GM12878 (cell line): ENCODE data around the gene VASP. TPM values are rescaled to one million over a fixed set of nuclear protein-coding genes. Genes with fewer than 3 reads are reported as not detected.

Experiments used
- ATAC-seq: fragments of 200-7000 bp; cut with Tn5 transposase; 3 replicates; pipeline ENCODE4 v1.9.1; 2020; ENCODE audit warnings: mild to moderate bottlenecking, moderate library complexity
- BruUV-seq: library from RNA; stranded (reverse); fragments of 400-500 nt; replicated peaks from 2 replicates; lab custom pipeline; 2021; lab: Mats Ljungman, UMichigan
- CTCF ChIA-PET: fragments of 300-600 bp; sonication (Branson Sonifier 250); formaldehyde crosslinking; extraction: SDS; loops from one replicate; lab custom pipeline; 2021; ENCODE audit warnings: inconsistent platforms; lab: Yijun Ruan, JAX
- POLR2A ChIA-PET: fragments of 350-600 bp; formaldehyde crosslinking; extraction: SDS; loops from one replicate; lab custom pipeline; 2021; ENCODE audit warnings: inconsistent platforms; lab: Charles Lee
- RAD21 ChIA-PET: fragments of 300-600 bp; sonication (Branson Sonifier 250); formaldehyde crosslinking; loops from one replicate; lab custom pipeline; 2023; ENCODE audit warnings: antibody characterized with exemption; ENCODE audit not compliant: unreplicated experiment; lab: Charles Lee
- SMC1A ChIA-PET: fragments of 300-600 bp; sonication (Branson Sonifier 250); formaldehyde crosslinking; loops from one replicate; lab custom pipeline; 2023; ENCODE audit not compliant: unreplicated experiment, uncharacterized antibody; lab: Charles Lee
- DNase-seq: peaks from one replicate; pipeline ENCODE4 v3.0.0-alpha.2; 2011; ENCODE audit warnings: low read depth, low spot score
- FAIRE-seq: peaks from 3 replicates; lab custom pipeline; 2011; peaks lifted over from hg19 to GRCh38; lab: Jason Lieb, UNC
- H2AFZ ChIP-seq: 2 replicates; pipeline ENCODE4 v1.6.0; 2011; ENCODE audit warnings: low read depth, low read length, control low read depth; ENCODE audit not compliant: control insufficient read depth
- H3K27ac ChIP-seq: 2 replicates; pipeline ENCODE4 v1.5.1; 2011; ENCODE audit warnings: control low read depth; ENCODE audit not compliant: control insufficient read depth, insufficient read depth
- H3K27me3 ChIP-seq, 2 experiments: replicated peaks in 1 of 2; 2 replicates each; pipeline versions ENCODE4 v1.6.0 to v1.6.1; 2011; ENCODE audit warnings: low read length in 1 of 2; ENCODE audit not compliant: control insufficient read depth in 2 of 2, insufficient read depth in 2 of 2
- H3K36me3 ChIP-seq, 2 experiments: 2 replicates each; pipeline ENCODE4 v1.5.1; 2011; ENCODE audit warnings: low read length in 1 of 2; ENCODE audit not compliant: control insufficient read depth in 2 of 2, insufficient read depth in 2 of 2
- H3K4me1 ChIP-seq: 2 replicates; pipeline ENCODE4 v1.6.1; 2011; ENCODE audit warnings: mild to moderate bottlenecking, low read length, moderate library complexity, mixed read lengths; ENCODE audit not compliant: control insufficient read depth, insufficient read depth
- H3K4me2 ChIP-seq: 2 replicates; pipeline ENCODE4 v1.6.0; 2011; ENCODE audit warnings: control low read depth; ENCODE audit not compliant: control insufficient read depth, insufficient read depth
- H3K4me3 ChIP-seq: fragments of 200-600 bp; sonication (generic); 2 replicates; pipeline ENCODE4 v1.5.1; 2016
- H3K79me2 ChIP-seq: 2 replicates; pipeline ENCODE4 v1.6.0; 2011; ENCODE audit warnings: low read length; ENCODE audit not compliant: control insufficient read depth, insufficient read depth
- H3K9ac ChIP-seq: 2 replicates; pipeline ENCODE4 v1.8.0; 2011; ENCODE audit warnings: low read length, control low read depth, mixed read lengths; ENCODE audit not compliant: control insufficient read depth, insufficient read depth
- H3K9me3 ChIP-seq: replicated peaks from 3 replicates; pipeline ENCODE4 v1.5.1; 2011; ENCODE audit warnings: mild to moderate bottlenecking, low read length; ENCODE audit not compliant: control insufficient read depth, insufficient read depth
- H4K20me1 ChIP-seq: 2 replicates; pipeline ENCODE4 v1.6.0; 2011; ENCODE audit not compliant: control insufficient read depth, insufficient read depth
- BMI1 ChIP-seq: fragments of 450-650 bp; IDR thresholded peaks from 2 replicates; pipeline ENCODE4 v1.6.1; 2016; ENCODE audit warnings: mild to moderate bottlenecking, moderate library complexity, borderline replicate concordance
- CBFB ChIP-seq: IDR thresholded peaks from 2 replicates; pipeline ENCODE4 v1.6.1; 2016; ENCODE audit warnings: antibody characterized with exemption, low read depth
- FOXK2 ChIP-seq: fragments of 450-650 bp; IDR thresholded peaks from 2 replicates; pipeline ENCODE4 v1.6.1; 2017; ENCODE audit warnings: mild to moderate bottlenecking, moderate library complexity
- KLF5 ChIP-seq: fragments of 450-650 bp; IDR thresholded peaks from 2 replicates; pipeline ENCODE4 v1.6.1; 2014; ENCODE audit warnings: mild to moderate bottlenecking; ENCODE audit not compliant: partially characterized antibody
- MTA3 ChIP-seq: IDR thresholded peaks from 2 replicates; pipeline ENCODE4 v1.6.1; 2012; ENCODE audit warnings: low read length, inconsistent platforms, borderline replicate concordance
- MYB ChIP-seq: fragments of 150-350 bp; IDR thresholded peaks from 2 replicates; pipeline ENCODE4 v1.6.1; 2014; ENCODE audit warnings: mild to moderate bottlenecking, low read depth, low read length, borderline replicate concordance
- RUNX3 ChIP-seq: IDR thresholded peaks from 2 replicates; pipeline ENCODE4 v1.6.1; 2012; ENCODE audit warnings: low read length, inconsistent platforms
- SIN3A ChIP-seq: IDR thresholded peaks from 2 replicates; pipeline ENCODE4 v1.6.1; 2012; ENCODE audit warnings: low read depth, low read length, improper control_type of control experiment
- SIX5 ChIP-seq: IDR thresholded peaks from 2 replicates; pipeline ENCODE4 v1.6.1; 2011; ENCODE audit warnings: mild to moderate bottlenecking, low read depth, low read length, moderate library complexity; ENCODE audit not compliant: severe bottlenecking
- TARDBP ChIP-seq: IDR thresholded peaks from 2 replicates; pipeline ENCODE4 v1.6.1; 2016; ENCODE audit warnings: borderline replicate concordance
- TCF3 ChIP-seq: IDR thresholded peaks from 2 replicates; pipeline ENCODE4 v1.6.1; 2012; ENCODE audit warnings: low read depth, mild to moderate bottlenecking, low read length, borderline replicate concordance; ENCODE audit not compliant: insufficient read depth
- USF1 ChIP-seq: IDR thresholded peaks from 2 replicates; pipeline ENCODE4 v1.6.1; 2011; ENCODE audit warnings: borderline replicate concordance, low read depth, mild to moderate bottlenecking, moderate library complexity, mixed read lengths, low read length; ENCODE audit not compliant: insufficient read depth; ENCODE audit errors: extremely low read length
- WRNIP1 ChIP-seq: IDR thresholded peaks from 2 replicates; pipeline ENCODE4 v1.6.1; 2011; ENCODE audit warnings: low read depth, low read length, improper control_type of control experiment, borderline replicate concordance
- ZNF217 ChIP-seq: fragments of 450-650 bp; IDR thresholded peaks from 2 replicates; pipeline ENCODE4 v1.6.1; 2017; ENCODE audit warnings: antibody characterized with exemption, mild to moderate bottlenecking
- ZNF274 ChIP-seq: IDR thresholded peaks from one replicate; pipeline ENCODE4 v1.8.0; 2011; ENCODE audit not compliant: insufficient read length, insufficient read depth
- ZNF384 ChIP-seq: IDR thresholded peaks from 2 replicates; pipeline ENCODE4 v1.6.1; 2012; ENCODE audit warnings: low read depth, mild to moderate bottlenecking, low read length, improper control_type of control experiment, borderline replicate concordance
- WGBS: methylation state at CpG from one replicate; pipeline ENCODE4 v1.1.6; 2016; ENCODE audit warnings: low lambda C conversion rate; ENCODE audit not compliant: insufficient replicate concordance, insufficient coverage; ENCODE audit errors: missing lambda C conversion rate; 5-methylcytosine and 5-hydroxymethylcytosine counted together
- in situ Hi-C: fragments of 300-500 bp; cut with MboI; formaldehyde crosslinking; loops from 9 replicates; pipeline ENCODE4 v1.14.3; 2018; ENCODE audit warnings: mixed read lengths
- intact Hi-C: fragments of 100-400 bp; cut with micrococcal nuclease; formaldehyde crosslinking; loops from one replicate; pipeline ENCODE4 v1.14.2; 2022; ENCODE audit not compliant: unreplicated experiment
- polyA plus RNA-seq, 11 experiments: library from polyadenylated mRNA; depleted of rRNA in 4 of 11; unstranded in 6 of 11; stranded (reverse) in 5 of 11; fragments of >200 nt; fragmentation: Nextera tagmentation in 4 of 11; fragmentation: Illumina TruSeq in 1 of 11; extraction: Ambion mirVana in 4 of 11; extraction: Trizol in 1 of 11; gene quantifications; 1 replicate in 1 of 11; 2 replicates in 10 of 11; pipeline versions ENCODE4 v1.2.1 to v1.2.3, GENCODE V29; 2011 to 2016; ENCODE audit warnings: inconsistent platforms in 2 of 11, missing spikeins in 2 of 11, low read depth in 1 of 11
- total RNA-seq, 4 experiments: library from RNA; depleted of rRNA in 3 of 4; stranded (reverse); fragments of >200 nt in 3 of 4; fragmentation: Illumina TruSeq in 1 of 4; extraction: Trizol in 1 of 4; gene quantifications; 2 replicates each; pipeline versions ENCODE4 v1.2.1 to v1.2.3, GENCODE V29; 2013 to 2021
- TF ChIP-seq, protein P1 (sequence below): fragments of 450-650 bp; formaldehyde crosslinking; IDR thresholded peaks from 2 replicates; pipeline ENCODE4 v1.4.0; 2022; ENCODE audit warnings: mild to moderate bottlenecking, moderate library complexity
- TF ChIP-seq, protein P2 (sequence below): fragments of 450-650 bp; IDR thresholded peaks from 2 replicates; pipeline ENCODE4 v1.6.1; 2017; ENCODE audit warnings: mild to moderate bottlenecking, low read depth, inconsistent platforms; ENCODE audit not compliant: poor library complexity, severe bottlenecking

The VASP gene
- total and polyA plus RNA-seq, 10 of the 15 experiments (the other 5 are each of a cell fraction or from before 2014, with no cell fraction given) = 19.5 to 298 (median 84.8) TPM

GRCh38 chr19:45472563-45473366 lies 34.5 kb upstream of the VASP start:
- RAD21 ChIA-PET = no interaction called here
- Histone ChIP-seq H3K27ac (no peak overlapping the region), H3K9ac (no peak overlapping the region), H3K79me2 (no peaks in the 10 kb centered on the region), H3K9me3 (no peaks in the 10 kb centered on the region), H3K4me3 (no peak overlapping the region), H3K36me3 (no peaks in the 10 kb centered on the region), H4K20me1 (peaks cover 3% of the 10 kb centered on the region; the same call in 1 of the 2 replicates), H3K4me1 (peaks cover 16% of the 10 kb centered on the region), H2AFZ (no peak overlapping the region), H3K4me2 (no peak overlapping the region), H3K27me3 (peaks cover 0 to 2% of the 10 kb centered on the region in 2 experiments; a peak in 2 of 4 replicates)
- ATAC-seq = no peak
- DNase-seq = no peak
- BruUV-seq = no TSS peak
- POLR2A ChIA-PET = interaction anchor here (0.7 kb wide), 1 partner anchor 720 kb away, joined by 4 read pairs; no protein-coding TSS in a partner anchor
- CTCF ChIA-PET = interaction anchor here (1.6 kb wide), 1 partner anchor 33 kb away, joined by 7 read pairs; no protein-coding TSS in a partner anchor
- in situ Hi-C loops = loop anchor here (25.0 kb wide), 1 partner anchor 1710 kb away; the partner anchor contains the start of gene SMG9
- SMC1A ChIA-PET = no interaction called here
- intact Hi-C loops = loop anchor here (10.0 kb wide), 1 partner anchor 398 kb away; the partner anchor contains the start of genes GEMIN7 and ZNF296
- 33% methylated on average over 43 of the region's 44 CpGs for WGBS
- TF ChIP-seq ZNF384 (no peak), MTA3 (no peak), ZNF274 (no peak), SIX5 (no peak), USF1 (no peak), MYB (no peak), FOXK2 (no peak), TARDBP (no peak), BMI1 (no peak), CBFB (no peak), TCF3 (no peak), KLF5 (no peak), RUNX3 (no peak), WRNIP1 (no peak), SIN3A (no peak), ZNF217 (no peak)
- TF ChIP-seq, protein P1, sequence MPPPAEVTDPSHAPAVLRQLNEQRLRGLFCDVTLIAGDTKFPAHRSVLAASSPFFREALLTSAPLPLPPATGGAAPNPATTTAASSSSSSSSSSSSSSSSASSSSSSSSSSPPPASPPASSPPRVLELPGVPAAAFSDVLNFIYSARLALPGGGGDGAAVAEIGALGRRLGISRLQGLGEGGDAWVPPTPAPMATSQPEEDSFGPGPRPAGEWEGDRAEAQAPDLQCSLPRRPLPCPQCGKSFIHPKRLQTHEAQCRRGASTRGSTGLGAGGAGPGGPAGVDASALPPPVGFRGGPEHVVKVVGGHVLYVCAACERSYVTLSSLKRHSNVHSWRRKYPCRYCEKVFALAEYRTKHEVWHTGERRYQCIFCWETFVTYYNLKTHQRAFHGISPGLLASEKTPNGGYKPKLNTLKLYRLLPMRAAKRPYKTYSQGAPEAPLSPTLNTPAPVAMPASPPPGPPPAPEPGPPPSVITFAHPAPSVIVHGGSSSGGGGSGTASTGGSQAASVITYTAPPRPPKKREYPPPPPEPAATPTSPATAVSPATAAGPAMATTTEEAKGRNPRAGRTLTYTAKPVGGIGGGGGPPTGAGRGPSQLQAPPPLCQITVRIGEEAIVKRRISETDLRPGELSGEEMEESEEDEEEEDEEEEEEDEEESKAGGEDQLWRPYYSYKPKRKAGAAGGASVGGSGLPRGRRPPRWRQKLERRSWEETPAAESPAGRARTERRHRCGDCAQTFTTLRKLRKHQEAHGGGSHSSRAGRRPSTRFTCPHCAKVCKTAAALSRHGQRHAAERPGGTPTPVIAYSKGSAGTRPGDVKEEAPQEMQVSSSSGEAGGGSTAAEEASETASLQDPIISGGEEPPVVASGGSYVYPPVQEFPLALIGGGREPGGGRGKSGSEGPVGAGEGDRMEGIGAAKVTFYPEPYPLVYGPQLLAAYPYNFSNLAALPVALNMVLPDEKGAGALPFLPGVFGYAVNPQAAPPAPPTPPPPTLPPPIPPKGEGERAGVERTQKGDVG (CRISPR knock-in tag) = no peak
- TF ChIP-seq, protein P2, sequence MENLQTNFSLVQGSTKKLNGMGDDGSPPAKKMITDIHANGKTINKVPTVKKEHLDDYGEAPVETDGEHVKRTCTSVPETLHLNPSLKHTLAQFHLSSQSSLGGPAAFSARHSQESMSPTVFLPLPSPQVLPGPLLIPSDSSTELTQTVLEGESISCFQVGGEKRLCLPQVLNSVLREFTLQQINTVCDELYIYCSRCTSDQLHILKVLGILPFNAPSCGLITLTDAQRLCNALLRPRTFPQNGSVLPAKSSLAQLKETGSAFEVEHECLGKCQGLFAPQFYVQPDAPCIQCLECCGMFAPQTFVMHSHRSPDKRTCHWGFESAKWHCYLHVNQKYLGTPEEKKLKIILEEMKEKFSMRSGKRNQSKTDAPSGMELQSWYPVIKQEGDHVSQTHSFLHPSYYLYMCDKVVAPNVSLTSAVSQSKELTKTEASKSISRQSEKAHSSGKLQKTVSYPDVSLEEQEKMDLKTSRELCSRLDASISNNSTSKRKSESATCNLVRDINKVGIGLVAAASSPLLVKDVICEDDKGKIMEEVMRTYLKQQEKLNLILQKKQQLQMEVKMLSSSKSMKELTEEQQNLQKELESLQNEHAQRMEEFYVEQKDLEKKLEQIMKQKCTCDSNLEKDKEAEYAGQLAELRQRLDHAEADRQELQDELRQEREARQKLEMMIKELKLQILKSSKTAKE = no peak
- FAIRE-seq = no peak
